Upper lobe of left lung (tissue), 6 donors: ENCODE results near the gene MRPL22. TPM values are rescaled to one million over a fixed set of nuclear protein-coding genes. Genes with fewer than 3 reads are reported as not detected.
"Not testable (repeated sequence)": the region's sequence is repeated elsewhere in the genome, so short reads cannot be mapped to it uniquely, and the experiment has no call there.

Experiments
- ATAC-seq, 2 donors: fragments of 200-7000 bp; cut with Tn5 transposase; one replicate each; pipeline ENCODE4 v1.9.1; 2022; ENCODE audit warnings: mild to moderate bottlenecking in 2 of 2, moderate library complexity in 2 of 2; ENCODE audit not compliant: low FRiP score in 2 of 2
- DNase-seq, 2 donors: peaks; one replicate each; pipeline ENCODE4 v3.0.0-alpha.2; 2019 to 2020
- H3K27ac ChIP-seq, 4 donors: fragments of 200-600 bp; sonication (generic); one replicate each; pipeline ENCODE4 v1.5.1; 2016 to 2019
- H3K27me3 ChIP-seq, 4 donors: fragments of 200-600 bp; sonication (generic); one replicate each; pipeline ENCODE4 v1.5.1; 2017 to 2019
- H3K36me3 ChIP-seq, 4 donors: fragments of 200-600 bp; sonication (generic); one replicate each; pipeline ENCODE4 v1.5.1; 2016 to 2019
- H3K4me1 ChIP-seq, 4 donors: fragments of 200-600 bp; sonication (generic); one replicate each; pipeline ENCODE4 v1.5.1; 2018 to 2019
- H3K4me3 ChIP-seq, 4 donors: fragments of 200-600 bp; sonication (generic); one replicate each; pipeline ENCODE4 v1.5.1; 2017 to 2019; ENCODE audit warnings: mild to moderate bottlenecking in 2 of 4, moderate library complexity in 1 of 4
- H3K9me3 ChIP-seq, 4 donors: fragments of 200-600 bp; sonication (generic); one replicate each; pipeline ENCODE4 v1.5.1; 2018 to 2019
- EP300 ChIP-seq, 4 donors: sonication (generic); formaldehyde crosslinking; IDR thresholded peaks; one replicate each; pipeline ENCODE4 v1.5.1; 2017; ENCODE audit warnings: antibody characterized with exemption in 4 of 4, control low read depth in 2 of 4
- POLR2A ChIP-seq, 4 donors: fragments of 450-650 bp; IDR thresholded peaks; one replicate each; pipeline ENCODE4 v1.5.1; 2016 to 2017; ENCODE audit warnings: antibody characterized with exemption in 4 of 4, mild to moderate bottlenecking in 2 of 4
- POLR2AphosphoS5 ChIP-seq, 2 donors: sonication (generic); formaldehyde crosslinking; IDR thresholded peaks; one replicate each; pipeline ENCODE4 v1.5.1; 2017; ENCODE audit warnings: antibody characterized with exemption in 2 of 2
- WGBS, 2 donors: methylation state at CpG; one replicate each; pipeline ENCODE4 v1.1.5; 2017 to 2018; 5-methylcytosine and 5-hydroxymethylcytosine counted together
- total RNA-seq, 6 donors: library from RNA; depleted of rRNA in 4 of 6; stranded (reverse); fragments of >200 nt in 4 of 6; gene quantifications; one replicate each; pipeline versions ENCODE4 v1.1.0 to v1.2.1, GENCODE V29; 2016 to 2021
- TF ChIP-seq, protein P1 (sequence below), 6 experiments: fragments of 450-650 bp in 4 of 6; fragments of 200-600 bp in 2 of 6; sonication (generic) in 2 of 6; IDR thresholded peaks; one replicate each; pipeline ENCODE4 v1.5.1; 2016 to 2019; ENCODE audit warnings: antibody characterized with exemption in 6 of 6
- donor health status: DM: no; HTN: no; CAD: no; lungs with moderate emphysema.
- donor health status: DM: no; HTN: yes; CAD: no; lungs with severe emphysema.

The MRPL22 gene
- total RNA-seq, 6 donors from 2014 or later, result 7.3 to 34.0 (median 30.3) TPM

GRCh38 chr5:154970759-154971158 lies 29.9 kb downstream of the MRPL22 start:
- Histone ChIP-seq H3K27ac (no peak overlapping the region), H3K4me3 (no peak overlapping the region), H3K4me1 (peaks cover 0 to 3% (median under 1%) of the 10 kb centered on the region in 4 donors), H3K9me3 (no peaks in the 10 kb centered on the region), H3K36me3 (peaks cover 4 to 24% (median 7%) of the 10 kb centered on the region in 4 donors), H3K27me3 (no peaks in the 10 kb centered on the region)
- ATAC-seq, result no peak
- TF ChIP-seq POLR2A (IDR thresholded peaks at IDR 0.05) (no peak), POLR2AphosphoS5 (IDR thresholded peaks at IDR 0.05) (no peak), EP300 (IDR thresholded peaks at IDR 0.05) (no peak)
- TF ChIP-seq, protein P1, sequence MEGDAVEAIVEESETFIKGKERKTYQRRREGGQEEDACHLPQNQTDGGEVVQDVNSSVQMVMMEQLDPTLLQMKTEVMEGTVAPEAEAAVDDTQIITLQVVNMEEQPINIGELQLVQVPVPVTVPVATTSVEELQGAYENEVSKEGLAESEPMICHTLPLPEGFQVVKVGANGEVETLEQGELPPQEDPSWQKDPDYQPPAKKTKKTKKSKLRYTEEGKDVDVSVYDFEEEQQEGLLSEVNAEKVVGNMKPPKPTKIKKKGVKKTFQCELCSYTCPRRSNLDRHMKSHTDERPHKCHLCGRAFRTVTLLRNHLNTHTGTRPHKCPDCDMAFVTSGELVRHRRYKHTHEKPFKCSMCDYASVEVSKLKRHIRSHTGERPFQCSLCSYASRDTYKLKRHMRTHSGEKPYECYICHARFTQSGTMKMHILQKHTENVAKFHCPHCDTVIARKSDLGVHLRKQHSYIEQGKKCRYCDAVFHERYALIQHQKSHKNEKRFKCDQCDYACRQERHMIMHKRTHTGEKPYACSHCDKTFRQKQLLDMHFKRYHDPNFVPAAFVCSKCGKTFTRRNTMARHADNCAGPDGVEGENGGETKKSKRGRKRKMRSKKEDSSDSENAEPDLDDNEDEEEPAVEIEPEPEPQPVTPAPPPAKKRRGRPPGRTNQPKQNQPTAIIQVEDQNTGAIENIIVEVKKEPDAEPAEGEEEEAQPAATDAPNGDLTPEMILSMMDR (IDR thresholded peaks at IDR 0.05), result no peak
- DNase-seq, result no peak

DNA sequence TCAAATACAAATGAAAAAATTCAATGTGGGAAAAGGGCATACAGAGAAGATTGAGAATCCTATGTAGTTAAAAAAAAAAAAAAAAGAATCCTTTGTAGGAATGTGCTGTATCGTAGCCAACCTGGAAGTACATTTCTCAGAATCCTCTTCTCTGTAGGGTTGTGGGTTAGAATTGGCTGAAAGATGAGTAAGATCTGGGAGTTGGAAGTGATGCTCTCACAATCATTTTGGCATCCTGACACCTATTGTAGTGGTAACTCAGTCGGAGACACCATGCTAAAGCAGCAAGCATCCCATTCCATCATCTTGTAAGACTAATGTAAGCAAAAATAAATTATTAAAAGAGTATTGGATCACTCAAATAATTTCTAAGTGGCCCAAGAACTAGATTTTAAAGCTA lies 30.6 kb downstream of the MRPL22 start:
- Histone ChIP-seq H3K4me3 (no peak overlapping the region), H3K9me3 (no peaks in the 10 kb centered on the region), H3K4me1 (no peaks in the 10 kb centered on the region), H3K27me3 (no peaks in the 10 kb centered on the region), H3K36me3 (peaks cover 2 to 25% (median 6%) of the 10 kb centered on the region in 4 donors), H3K27ac (no peak overlapping the region)
- TF ChIP-seq EP300 (IDR thresholded peaks at IDR 0.05), result no peak
- TF ChIP-seq, protein P1 (IDR thresholded peaks at IDR 0.05), result no peak
- no peak for DNase-seq
- WGBS, 2 donors, result 59 to 86% methylated on average over 2 of the region's 2 CpGs
- ATAC-seq, result no peak

GRCh38 chr5:154972476-154973080 lies 31.7 kb downstream of the MRPL22 start:
- TF ChIP-seq, protein P1 (IDR thresholded peaks at IDR 0.05), result peak in 4 of 6 experiments; percentile 22 to 41 (median 30)
- TF ChIP-seq POLR2AphosphoS5 (IDR thresholded peaks at IDR 0.05), result no peak
- no peak for TF ChIP-seq EP300 (IDR thresholded peaks at IDR 0.05)
- Histone ChIP-seq H3K36me3 (peaks cover 0 to 15% (median 4%) of the 10 kb centered on the region in 4 donors), H3K4me3 (no peak overlapping the region), H3K27ac (no peak overlapping the region), H3K27me3 (no peaks in the 10 kb centered on the region), H3K4me1 (no peaks in the 10 kb centered on the region), H3K9me3 (no peaks in the 10 kb centered on the region)
- DNase-seq, result no peak
- 75 to 80% methylated on average over 2 of the region's 2 CpGs for WGBS, 2 donors
- ATAC-seq, result no peak

DNA sequence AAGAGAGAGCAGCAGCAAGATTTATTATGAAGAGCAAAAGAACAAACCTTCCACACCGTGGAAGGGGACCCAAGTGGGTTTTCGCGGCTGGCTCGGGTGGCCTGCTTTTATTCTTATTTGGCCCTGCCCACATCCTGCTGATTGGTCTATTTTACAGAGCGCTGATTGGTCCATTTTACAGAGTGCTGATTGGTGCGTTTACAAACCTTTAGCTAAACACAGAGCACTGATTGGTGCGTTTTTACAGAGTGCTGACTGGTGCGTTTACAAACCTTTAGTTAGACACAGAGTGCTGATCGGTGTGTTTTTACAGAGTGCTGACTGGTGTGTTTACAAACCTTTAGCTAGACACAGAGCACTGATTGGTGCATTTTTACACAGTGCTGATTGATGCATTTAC lies 35.2 kb downstream of the MRPL22 start:
- not testable (repeated sequence) for H3K4me1 ChIP-seq, H3K4me3 ChIP-seq, H3K27ac ChIP-seq, ATAC-seq, H3K9me3 ChIP-seq, H3K27me3 ChIP-seq, DNase-seq, H3K36me3 ChIP-seq
- WGBS, 2 donors, result 94% methylated on average over 9 of the region's 9 CpGs

DNA sequence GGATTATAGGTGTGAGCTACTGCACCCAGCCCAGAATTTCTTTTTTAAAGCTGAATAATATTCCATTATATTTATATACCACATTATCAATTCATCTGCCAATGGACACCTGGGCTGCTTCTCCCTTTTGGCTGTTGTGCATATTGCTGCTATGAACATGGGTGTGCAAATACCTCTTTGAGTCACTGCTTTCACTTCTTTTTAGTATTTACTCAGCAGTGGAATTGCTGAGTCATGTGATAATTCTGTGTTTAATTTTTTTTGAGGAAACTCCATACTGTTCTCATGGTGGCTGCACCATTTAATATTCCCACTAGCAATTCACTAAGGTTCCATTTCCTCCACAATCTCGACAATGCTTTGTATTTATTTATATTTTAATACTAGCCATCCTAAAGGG lies 36.5 kb downstream of the MRPL22 start:
- no peak for DNase-seq
- WGBS, 2 donors, result 56 to 68% methylated on average over 1 of the region's 1 CpG
- no peak for TF ChIP-seq POLR2A (IDR thresholded peaks at IDR 0.05)
- TF ChIP-seq, protein P1 (IDR thresholded peaks at IDR 0.05), result no peak
- TF ChIP-seq EP300 (IDR thresholded peaks at IDR 0.05), result no peak
- TF ChIP-seq POLR2AphosphoS5 (IDR thresholded peaks at IDR 0.05), result no peak
- no peaks in the 10 kb centered on the region for H3K4me1 ChIP-seq
- no peaks in the 10 kb centered on the region for H3K27me3 ChIP-seq
- H3K27ac ChIP-seq, result no peak overlapping the region
- H3K36me3 ChIP-seq, result peaks cover 0 to 4% (median 0%) of the 10 kb centered on the region in 4 donors
- H3K9me3 ChIP-seq, result no peaks in the 10 kb centered on the region
- ATAC-seq, result no peak
- H3K4me3 ChIP-seq, result no peak overlapping the region

DNA sequence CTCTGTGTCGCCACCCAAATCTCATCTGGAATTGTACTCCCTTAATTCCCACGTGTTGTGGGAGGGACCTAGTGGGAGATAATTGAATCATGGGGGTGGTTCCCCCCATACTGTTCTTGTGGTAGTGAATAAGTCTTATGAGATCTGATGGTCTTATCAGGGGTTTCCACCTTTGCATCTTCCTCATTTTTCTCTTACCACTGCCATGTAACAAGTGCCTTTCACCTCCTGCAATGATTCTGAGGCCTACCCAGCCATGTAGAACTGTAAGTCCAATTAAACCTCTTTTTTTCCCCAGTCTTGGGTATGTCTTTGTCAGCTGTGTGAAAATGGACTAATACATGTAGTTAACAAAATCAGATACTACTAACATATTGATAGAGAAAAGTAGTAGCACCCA lies 37.4 kb downstream of the MRPL22 start:
- not testable (repeated sequence) for H3K4me1 ChIP-seq, ATAC-seq
- WGBS, 2 donors, result 83 to 86% methylated on average over 2 of the region's 2 CpGs

More for the DNA sequence above, 37.4 kb downstream of the MRPL22 start:
- not testable (repeated sequence) for H3K27ac ChIP-seq, H3K4me3 ChIP-seq, H3K36me3 ChIP-seq, H3K27me3 ChIP-seq, DNase-seq, H3K9me3 ChIP-seq
